GM10248 (cell line): ENCODE results near the gene FOXJ2.

Source experiments
- CTCF ChIA-PET: fragments of 300-600 bp; sonication (Branson Sonifier 250); formaldehyde crosslinking; extraction: SDS; loops from one replicate; lab custom pipeline; 2021; ENCODE audit warnings: antibody characterized with exemption; lab: Yijun Ruan, JAX
- POLR2A ChIA-PET: fragments of 350-650 bp; sonication (Branson Sonifier 250); formaldehyde crosslinking; extraction: SDS; loops from one replicate; lab custom pipeline; 2020; ENCODE audit warnings: antibody characterized with exemption; lab: Yijun Ruan, JAX
- DNase-seq: peaks from one replicate; pipeline ENCODE4 v3.0.0; 2012; ENCODE audit errors: extremely low spot score
- TF ChIP-seq, protein P1 (sequence below): IDR thresholded peaks from 2 replicates; pipeline ENCODE4 v1.5.1; 2012; ENCODE audit warnings: mild to moderate bottlenecking, low read depth; ENCODE audit errors: extremely low read depth, missing control alignments, control extremely low read depth

Gene FOXJ2

DNA sequence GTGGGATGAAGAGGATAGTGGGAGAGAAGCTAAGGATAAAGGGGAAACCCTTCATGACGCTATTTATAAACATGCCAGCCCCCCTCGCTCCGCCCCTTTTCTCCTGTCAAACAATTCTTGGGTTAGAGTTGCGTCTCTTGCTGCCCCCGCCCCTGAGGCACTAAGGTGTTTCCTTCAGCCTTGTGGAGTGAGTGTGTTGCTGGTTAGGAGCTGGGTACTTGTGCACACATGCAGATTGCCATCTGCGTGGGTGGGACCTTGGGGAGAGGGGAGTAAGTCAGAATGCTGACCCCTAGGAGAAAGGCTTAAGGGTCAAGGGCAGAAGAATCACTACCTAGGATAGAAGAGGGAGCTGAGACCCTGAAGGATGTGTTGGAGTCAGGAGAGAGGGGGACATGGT, 5.4 kb downstream of the FOXJ2 start:
- ChIA-PET CTCF (interaction anchor here (1.0 to 8.9 kb wide), 4 partner anchors 6 to 40 kb away, joined by 4 to 77 read pairs (median 10); no protein-coding TSS in a partner anchor), POLR2A (interaction anchor here (0.6 kb wide), 1 partner anchor 102 kb away, joined by 4 read pairs; no protein-coding TSS in a partner anchor)
- DNase-seq, result no peak
- TF ChIP-seq, protein P1, sequence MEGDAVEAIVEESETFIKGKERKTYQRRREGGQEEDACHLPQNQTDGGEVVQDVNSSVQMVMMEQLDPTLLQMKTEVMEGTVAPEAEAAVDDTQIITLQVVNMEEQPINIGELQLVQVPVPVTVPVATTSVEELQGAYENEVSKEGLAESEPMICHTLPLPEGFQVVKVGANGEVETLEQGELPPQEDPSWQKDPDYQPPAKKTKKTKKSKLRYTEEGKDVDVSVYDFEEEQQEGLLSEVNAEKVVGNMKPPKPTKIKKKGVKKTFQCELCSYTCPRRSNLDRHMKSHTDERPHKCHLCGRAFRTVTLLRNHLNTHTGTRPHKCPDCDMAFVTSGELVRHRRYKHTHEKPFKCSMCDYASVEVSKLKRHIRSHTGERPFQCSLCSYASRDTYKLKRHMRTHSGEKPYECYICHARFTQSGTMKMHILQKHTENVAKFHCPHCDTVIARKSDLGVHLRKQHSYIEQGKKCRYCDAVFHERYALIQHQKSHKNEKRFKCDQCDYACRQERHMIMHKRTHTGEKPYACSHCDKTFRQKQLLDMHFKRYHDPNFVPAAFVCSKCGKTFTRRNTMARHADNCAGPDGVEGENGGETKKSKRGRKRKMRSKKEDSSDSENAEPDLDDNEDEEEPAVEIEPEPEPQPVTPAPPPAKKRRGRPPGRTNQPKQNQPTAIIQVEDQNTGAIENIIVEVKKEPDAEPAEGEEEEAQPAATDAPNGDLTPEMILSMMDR, result no peak

DNA sequence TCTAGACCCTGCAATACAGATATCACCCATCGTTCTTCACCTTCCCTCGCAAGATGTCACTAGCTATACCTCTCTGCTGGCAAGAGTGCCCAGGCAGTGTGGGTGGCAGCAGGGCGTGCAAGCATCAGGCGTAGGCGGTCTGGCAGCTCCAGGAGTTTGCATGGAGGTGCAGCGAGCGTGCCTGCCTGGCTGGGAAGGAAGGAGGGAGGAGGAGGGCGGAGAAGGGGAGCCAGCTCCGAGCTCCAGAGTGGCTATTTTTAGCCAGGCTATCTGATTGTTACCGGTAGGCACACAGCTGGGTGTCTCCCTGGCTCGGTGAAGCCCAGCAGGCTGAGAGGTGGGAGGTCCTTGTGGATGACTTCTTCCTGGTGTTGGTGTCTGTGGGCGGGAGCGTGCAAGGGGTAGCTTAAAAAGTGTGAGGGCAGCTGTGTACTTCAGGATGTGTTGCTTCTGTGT, 6.2 kb downstream of the FOXJ2 start:
- DNase-seq, result no peak

DNA sequence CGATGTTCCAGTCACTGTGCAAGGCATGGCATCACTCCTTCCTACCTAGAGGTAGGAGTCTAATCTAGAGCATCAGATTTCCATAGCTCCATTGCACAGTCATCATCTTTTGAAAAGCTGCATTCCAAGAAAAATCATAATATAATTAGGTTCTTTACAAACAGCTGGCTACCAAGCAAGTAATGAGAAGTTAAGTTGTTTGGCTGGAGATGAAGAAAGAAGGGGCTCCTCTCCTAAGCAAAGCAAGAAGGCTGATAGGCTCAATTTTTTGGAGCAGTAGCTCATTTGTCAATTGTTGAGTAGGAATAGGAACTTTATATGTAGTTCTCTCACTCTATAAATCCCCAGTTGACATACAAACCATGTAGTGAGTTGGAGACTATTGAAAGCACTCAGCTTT, 8.3 kb downstream of the FOXJ2 start:
- DNase-seq, result no peak
- TF ChIP-seq, protein P1, result no peak
- CTCF ChIA-PET, result interaction anchor here (1.1 to 7.4 kb wide), 4 partner anchors 6 to 189 kb away, joined by 3 to 77 read pairs (median 10); partner anchors contain the start of gene FOXJ2
- POLR2A ChIA-PET, result no interaction called here

More for the DNA sequence above, 6.2 kb downstream of the FOXJ2 start:
- TF ChIP-seq, protein P1, result no peak
- POLR2A ChIA-PET, result no interaction called here
- CTCF ChIA-PET, result interaction anchor here (1.0 to 8.9 kb wide), 3 partner anchors 5 to 39 kb away, joined by 4 to 77 read pairs (median 17); no protein-coding TSS in a partner anchor

DNA sequence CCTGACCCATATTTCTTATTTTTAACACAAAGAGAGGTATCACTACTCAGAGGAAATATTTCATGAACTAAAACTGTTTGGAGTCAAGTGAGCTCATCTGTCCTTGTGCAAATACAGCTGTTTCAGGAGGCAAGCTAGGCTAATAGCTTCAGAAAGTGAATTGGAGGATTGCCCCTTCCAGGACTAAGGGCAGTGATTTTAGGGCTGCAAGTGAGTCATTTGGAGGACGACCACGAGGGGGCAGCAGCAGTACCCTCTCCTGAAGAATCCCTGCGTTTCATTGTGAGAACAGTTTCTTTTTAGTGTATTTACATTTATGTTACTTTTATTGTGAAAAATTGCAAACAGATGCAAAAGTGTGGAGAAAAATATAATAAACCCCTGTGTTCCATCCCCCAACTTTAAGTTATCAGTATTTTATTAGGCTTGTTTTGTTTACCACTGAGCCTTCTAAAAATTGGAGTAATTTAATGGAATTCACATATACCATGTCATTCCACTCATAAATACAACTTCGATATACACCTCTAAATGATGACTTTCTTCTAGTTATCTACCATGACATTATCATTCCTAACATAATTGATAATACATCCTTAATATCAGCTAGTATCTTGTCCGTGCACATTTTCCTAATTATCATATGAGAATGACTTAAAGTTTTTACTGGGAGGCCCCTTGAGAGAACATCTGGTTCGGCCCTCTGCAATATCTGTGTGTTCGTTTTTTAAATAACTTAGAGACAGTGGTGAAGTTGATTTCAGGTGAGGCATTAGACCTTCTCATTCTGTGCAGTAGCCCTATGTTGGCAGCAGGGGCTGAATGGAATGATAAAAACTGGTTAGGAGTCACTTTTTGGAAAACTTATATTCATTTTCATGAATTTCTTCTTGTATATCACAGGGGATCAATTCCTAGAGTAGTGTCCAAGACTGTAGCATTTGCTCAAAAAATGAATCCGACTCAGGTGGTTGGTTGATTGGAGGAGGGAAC, 13.7 kb downstream of the FOXJ2 start:
- ChIA-PET POLR2A (no interaction called here), CTCF (interaction anchor here (0.7 to 7.4 kb wide), 24 partner anchors 7 to 898 kb away, joined by 3 to 77 read pairs (median 4); partner anchors contain the start of genes C3AR1 and FOXJ2)
- TF ChIP-seq, protein P1, result peak; percentile 79
- DNase-seq, result peak; percentile 84

DNA sequence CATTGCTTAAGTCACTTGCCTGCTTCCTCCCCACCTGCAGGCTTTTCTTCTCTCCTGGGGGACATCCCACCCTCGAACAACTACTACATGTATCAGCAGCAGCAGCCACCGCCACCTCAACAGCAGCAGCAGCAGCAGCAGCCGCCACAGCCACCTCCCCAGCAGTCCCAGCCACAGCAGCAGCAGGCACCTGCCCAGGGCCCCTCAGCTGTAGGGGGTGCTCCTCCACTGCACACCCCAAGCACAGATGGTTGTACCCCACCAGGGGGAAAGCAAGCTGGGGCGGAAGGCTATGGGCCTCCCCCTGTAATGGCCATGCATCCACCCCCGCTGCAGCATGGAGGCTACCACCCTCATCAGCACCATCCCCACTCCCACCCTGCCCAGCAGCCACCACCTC, 15.3 kb downstream of the FOXJ2 start:
- TF ChIP-seq, protein P1, result no peak
- ChIA-PET POLR2A (no interaction called here), CTCF (interaction anchor here (1.4 to 1.7 kb wide), 2 partner anchors 19 to 30 kb away, joined by 5 to 6 read pairs; partner anchors contain the start of gene C3AR1)
- no peak for DNase-seq

DNA sequence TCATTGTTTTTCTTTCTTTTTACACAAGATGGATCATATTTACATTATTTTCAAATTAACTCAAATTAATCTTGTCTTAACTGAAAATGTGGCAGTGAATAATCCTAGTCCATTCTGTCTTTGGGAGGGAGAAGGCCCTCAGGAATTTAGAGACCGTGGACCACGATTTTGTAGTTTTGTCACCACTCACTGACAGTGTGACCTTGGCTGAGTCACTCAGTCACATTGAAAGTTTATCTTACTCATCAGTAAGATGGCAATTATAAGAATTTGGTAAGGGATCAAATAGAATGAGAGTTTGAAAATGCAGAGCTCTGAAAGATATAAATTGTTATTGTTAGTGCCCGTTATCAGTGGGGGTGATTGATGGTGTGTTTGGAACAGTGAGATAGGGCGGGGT, 16.4 kb downstream of the FOXJ2 start:
- ChIA-PET CTCF (interaction anchor here (1.0 to 1.7 kb wide), 2 partner anchors 18 to 26 kb away, joined by 3 to 5 read pairs; partner anchors contain the start of gene C3AR1), POLR2A (interaction anchor here (0.6 kb wide), 1 partner anchor 806 kb away, joined by 3 read pairs; no protein-coding TSS in a partner anchor)
- TF ChIP-seq, protein P1, result no peak
- no peak for DNase-seq
